Amniotic stem cell (primary cell): ENCODE data around the gene TAS2R14.

Experiments used
- DNase-seq: peaks from one replicate; lab custom pipeline; 2025; lab: John Stamatoyannopoulos, UW

TAS2R14 gene, protein sequence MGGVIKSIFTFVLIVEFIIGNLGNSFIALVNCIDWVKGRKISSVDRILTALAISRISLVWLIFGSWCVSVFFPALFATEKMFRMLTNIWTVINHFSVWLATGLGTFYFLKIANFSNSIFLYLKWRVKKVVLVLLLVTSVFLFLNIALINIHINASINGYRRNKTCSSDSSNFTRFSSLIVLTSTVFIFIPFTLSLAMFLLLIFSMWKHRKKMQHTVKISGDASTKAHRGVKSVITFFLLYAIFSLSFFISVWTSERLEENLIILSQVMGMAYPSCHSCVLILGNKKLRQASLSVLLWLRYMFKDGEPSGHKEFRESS

DNA sequence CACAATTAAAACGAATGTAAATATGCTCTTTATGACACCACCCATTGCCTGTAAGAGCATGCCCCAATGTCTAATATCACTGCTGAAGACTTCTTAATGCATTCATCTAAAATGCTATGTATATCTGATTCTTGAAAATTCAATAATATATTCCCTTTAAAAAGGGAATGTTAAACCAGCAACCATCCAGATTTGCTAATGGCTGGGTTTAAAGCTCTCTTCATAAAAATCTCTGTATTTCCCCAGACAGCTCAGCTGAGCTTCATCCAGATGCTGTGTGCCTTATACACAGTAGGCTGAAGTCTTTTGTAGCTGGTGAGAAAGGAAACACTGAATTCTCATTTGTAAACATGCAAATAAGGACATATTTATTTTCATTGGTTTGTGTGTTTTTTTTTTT is at the start of gene TAS2R14:
Gene TAS2R14, minus strand, starts transcription at position 101 of the 400 bp plus-strand sequence. Its CDS starts 56 bp downstream, at position 45.
- DNase-seq = no peak

DNA sequence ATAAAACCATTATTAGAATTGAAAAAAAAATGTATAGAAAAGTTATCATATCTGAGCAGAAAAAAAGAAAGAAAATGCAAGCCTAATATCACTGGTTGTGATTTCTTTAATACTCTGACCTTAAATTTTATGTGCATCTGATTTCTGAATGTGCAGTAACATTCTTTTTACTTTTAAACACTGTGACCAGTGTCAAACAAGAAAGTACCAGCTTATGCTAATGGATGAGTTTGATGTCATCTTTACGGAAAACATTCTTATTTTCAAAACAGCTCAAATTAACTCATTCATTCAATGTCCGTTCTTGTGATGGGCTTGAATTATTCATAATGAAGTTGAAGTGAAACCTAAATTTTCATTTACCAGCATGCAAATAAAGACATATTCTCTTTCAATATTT is 47.7 kb upstream of the TAS2R14 start, which contains the start of gene TAS2R50:
Gene TAS2R50, minus strand, starts transcription at position 101 of the 400 bp plus-strand sequence. Its CDS starts 52 bp downstream, at position 49.
- no peak for DNase-seq

DNA sequence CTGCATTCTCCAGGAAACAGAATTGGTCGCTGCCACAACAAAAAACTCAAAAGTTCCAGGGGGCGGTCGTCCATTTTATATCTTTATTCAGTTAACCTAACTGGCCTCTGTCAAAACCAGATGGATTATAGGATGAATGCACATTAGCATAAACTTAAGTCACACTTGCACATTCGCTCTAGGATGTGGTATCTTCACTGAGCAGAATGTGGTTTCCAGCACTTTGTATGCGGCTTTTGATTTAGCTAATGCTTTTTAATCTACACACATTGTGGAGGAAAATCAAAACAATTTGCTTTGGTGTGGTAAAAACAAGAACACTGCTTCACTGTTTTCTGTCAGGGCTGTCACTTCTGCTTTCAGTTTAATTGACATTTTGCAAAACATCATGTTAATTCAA is 43.2 kb upstream of the TAS2R14 start:
- no peak for DNase-seq

DNA sequence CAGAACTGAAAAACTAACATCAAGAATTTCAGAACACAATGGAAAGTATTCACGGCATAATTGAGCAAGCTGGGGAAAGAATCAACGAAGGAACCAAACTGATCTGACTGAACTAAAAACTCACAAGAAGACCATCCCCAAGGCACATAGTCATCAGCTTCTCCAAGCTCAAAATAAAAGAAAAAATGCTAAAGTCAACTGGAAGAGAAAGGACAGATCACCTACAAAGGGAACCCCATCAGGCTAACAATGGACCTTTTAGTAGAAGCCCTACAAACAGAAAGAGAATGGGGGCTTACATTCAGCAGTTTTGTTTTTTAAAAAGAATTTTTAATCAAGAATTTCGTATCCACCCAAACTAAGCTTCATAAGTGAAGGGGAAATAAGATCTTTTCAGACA is 35.9 kb upstream of the TAS2R14 start:
- DNase-seq = no peak

DNA sequence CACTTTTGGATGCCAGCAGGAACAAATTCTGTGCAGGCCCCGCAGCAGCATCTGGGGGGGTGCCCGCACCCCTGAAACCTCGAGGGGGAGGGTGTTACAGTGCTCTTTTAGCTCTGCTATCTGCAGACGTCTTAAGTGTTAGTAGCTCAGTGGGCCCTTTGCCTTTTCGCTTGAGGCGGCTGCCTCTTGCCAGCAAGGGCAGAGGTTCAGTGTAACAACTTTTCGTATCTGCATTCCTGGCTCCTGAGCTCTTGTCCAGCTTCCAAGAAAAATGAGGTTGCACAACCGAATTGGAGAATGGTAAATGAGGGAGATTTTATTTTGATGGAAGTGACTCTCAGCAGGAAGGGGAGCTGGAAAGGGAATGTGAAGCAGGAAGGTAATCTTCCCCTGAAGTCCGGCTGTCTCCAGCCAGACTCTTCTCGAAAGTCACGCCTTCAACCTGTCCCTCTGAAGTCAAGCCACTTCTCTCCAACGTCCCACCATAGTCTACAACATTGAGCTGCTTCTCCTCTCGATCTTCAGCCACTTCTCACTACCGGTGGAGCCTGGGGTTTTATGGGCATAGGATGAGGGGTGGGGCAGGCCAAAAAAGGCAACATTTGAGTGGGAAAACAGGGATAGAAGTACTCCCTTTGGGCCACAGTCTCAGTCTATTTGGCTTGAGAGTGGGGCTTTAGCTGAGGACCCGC is 29.8 kb upstream of the TAS2R14 start:
- DNase-seq = no peak

DNA sequence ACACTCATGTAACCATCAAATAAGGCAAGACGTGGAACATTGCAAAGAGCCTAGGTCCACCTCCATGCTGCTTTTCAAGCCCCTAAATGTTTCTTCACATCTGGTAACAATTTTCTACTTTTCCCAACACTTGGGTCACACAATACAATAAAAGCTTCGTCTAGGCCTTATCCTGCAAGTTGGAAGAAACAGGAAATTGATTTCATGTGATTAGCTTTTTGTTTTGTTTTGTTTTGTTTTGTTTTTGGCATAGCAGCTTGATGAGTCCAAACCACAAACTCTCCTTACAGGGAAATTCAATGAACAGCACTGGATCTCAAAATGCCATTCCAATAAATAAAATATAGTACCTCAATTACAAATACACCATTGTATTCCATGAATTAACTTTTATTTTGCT is 28.3 kb upstream of the TAS2R14 start:
- peak; percentile 8 for DNase-seq

DNA sequence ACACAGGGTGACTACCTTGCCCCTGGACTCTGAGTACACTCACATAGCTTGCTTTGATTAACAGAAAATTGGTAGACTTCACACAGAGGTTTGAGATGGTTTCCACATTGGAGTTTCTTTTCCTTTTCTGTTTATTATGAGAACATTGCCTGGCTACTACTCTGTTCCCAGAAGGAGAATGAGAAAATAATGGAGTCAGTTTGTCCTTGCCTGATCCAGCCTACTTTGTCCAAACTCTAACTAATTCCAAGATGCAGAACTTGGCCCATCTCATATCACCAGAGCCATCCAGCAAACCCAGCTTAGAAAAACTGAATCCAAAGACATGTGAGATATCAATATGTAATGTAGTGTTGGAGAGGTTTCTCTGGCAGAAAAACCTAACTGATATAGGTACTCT is 27.3 kb upstream of the TAS2R14 start:
- no peak for DNase-seq

DNA sequence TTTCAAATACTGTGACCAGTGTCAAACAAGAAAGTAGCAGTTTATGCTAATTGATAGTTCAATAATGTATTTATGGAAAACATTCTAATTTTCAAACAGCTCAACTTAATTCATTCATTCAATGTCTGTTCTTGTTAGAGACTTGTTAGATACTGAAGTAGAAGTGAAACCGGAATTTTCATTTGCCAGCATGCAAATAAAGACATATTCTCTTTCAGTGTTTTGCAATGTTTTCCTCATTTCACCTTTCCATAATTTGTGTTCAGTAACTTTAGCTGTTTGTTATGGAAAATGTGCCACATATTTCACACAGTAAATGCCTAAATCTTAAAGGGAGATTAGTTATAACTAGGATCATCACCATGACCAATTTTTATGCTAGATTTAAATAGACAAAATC is 26.4 kb upstream of the TAS2R14 start:
- no peak for DNase-seq

DNA sequence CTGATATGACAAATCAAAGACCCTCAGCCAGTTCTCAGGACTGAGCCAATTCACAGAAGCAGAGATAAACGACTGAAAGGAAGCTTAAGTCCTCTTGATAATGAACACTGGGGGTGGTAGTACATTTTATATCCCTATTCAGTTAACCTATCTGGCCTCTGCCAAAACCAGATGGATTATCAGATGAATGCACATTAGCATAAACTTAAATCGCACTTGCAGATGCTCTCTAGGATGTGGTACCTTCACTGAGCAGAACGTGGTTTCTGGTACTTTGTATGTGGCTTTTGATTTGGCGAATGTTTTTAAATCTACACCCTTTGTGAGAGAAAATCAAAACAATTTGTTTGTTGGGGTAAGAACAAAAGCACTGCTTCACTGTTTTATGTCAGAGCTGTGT is 21.1 kb upstream of the TAS2R14 start:
- DNase-seq = no peak

DNA sequence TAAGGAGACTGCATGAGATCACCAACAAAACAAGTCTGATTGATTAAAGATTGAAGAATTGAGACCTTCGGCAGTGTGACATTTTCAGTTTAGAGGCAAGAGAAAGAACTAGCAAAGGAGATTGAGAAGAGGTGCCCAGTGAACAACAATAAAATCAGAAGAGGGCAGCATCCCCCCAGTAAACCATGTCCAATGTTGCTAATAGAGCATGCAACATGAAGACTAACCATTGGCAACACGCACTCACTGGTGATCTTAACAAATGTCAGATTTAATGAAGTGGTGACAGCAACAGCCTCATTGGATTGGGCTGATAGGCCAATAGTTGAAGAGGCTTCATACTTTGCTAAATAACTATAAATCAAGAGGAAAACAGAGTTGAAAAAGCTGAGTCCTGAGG is 20.7 kb upstream of the TAS2R14 start:
- DNase-seq = no peak

DNA sequence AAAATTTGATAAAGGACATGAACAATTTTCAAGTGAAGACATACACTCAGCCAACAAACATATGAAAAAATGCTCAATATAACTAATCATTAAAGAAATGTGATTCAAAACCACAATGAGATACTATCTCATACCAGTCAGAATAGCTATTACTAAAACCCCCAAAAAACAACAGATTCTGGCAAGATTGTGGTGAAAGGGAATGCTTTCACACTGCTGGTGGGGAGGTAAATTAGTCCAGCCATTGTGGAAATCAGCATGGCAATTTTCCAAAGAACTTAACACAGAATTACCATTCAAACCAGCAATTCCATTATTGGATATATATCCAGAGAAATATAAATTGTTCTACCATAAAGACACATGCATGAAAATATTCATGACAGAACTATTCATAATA is 18.7 kb upstream of the TAS2R14 start:
- no peak for DNase-seq

DNA sequence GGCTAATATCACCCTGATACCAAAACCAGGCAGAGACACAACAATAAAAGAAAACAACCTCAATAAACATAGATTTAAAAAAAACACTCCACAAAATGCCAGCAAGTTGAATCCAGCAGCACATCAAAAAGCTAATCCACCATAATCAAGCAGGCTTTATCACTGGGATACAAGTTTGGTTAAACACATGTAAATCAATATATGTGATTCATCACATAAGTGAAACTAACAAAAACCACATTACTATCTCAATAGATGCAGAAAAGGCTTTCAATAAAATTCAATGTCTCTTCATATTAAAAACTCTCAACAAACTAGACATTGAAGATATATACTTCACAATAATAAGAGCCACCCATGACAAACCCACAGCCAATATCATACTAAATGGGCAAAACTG is 17.0 kb upstream of the TAS2R14 start:
- no peak for DNase-seq

DNA sequence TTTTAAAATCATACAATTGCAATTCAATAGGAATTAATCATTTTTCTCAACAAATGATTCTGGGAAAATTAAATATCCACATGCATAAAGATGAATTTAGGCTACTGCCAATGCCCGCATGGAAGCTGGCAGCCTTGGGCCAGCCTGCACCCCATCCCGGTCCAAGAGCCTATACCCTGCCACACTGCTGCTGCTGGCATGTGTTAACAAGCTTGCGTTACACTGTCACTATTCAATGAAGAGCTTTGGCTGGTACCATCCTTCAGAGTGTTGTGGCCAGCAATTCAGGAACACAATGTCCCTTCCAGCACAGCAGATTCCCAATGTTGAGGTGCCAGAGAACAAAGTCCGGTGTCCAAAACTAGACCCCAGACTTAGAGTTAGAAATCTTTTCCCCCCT is 13.6 kb upstream of the TAS2R14 start:
- no peak for DNase-seq

DNA sequence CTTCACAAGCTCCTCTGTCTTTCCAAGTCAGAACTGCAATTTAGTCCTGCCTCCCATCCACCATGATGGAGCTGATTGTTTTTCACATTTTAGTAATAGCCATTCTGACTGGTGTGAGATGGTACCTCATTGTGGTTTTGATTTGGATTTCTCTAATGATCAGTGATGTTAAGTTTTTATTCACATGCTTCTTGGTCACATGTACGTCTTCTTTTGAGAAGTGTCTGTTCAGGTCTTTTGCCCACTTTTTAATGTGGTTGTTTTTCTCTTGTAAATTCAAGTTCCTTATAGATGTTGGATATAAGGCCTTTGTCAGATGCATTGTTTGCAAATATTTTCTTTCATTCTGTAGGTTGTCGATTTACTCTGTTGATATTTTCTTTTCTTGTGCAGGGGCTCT is 4.1 kb upstream of the TAS2R14 start:
- no peak for DNase-seq

DNA sequence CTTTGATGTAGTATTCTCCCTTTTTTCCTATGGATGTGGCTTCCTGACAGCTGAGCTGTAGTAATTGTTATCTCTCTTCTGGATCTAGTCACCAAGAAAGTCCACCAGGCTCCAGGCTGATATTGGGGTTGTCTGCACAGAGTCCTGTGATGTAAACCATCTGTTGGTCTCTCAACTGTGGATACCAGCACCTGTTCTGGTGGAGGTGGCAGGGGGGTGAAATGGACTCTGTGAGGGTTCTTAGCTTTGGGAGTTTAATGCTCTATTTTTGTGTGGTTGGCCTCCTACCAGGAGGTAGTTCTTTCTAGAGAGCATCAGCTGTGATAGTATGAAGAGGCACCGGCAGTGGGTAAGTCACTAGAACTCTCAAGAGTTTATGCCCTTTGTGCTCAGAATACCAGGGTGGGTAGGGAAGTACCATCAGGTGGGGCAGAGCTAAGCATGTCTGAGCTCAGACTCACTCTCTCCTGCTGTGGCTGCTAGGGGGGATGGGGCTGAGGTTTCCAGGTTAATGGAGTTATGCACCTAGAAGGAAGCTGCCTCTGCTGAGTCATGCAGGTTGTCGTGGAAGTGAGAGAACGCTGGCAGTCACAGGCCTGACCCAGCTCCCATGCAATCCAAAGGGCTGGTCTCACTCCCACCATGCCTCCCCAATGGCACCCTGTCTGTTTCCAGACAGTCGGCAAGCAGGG is 3.0 kb upstream of the TAS2R14 start:
- no peak for DNase-seq

DNA sequence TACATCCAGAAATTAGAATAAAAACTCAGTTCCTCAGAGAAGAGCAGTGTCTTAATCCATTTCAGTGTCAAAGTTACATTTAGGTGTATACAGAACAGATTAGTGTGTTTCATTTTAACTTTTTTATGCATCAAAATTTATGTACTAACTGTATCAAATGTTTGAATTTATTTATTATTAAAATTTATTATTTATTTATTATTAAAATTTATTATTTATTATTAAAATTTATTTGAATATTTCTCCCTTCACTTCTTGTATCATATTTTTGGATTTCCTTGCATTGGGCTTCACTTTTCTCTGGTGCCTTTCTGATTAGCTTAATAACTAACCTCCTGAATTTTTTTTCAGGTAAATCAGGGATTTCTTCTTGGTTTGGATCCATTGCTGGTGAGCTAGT is 2.3 kb upstream of the TAS2R14 start:
- DNase-seq = no peak

DNA sequence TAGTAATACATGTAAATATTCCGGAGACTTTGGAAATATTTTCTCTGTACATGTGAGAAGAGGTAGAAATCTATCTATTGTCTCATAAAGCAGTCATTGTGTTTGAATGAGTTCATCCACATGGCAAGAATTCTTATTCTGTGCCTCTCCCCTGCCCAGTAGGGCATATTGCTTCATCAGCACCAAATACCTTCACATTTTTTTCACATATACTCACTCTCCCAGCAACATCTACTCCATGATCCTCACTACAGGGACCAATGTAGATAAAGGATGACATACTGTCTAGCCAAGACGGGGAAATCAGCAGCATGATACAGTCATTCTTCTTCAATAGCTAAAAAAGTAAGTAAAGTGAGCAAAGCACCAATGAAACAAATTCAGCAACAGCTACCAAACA is 1.3 kb upstream of the TAS2R14 start:
- DNase-seq = peak; percentile 9

DNA sequence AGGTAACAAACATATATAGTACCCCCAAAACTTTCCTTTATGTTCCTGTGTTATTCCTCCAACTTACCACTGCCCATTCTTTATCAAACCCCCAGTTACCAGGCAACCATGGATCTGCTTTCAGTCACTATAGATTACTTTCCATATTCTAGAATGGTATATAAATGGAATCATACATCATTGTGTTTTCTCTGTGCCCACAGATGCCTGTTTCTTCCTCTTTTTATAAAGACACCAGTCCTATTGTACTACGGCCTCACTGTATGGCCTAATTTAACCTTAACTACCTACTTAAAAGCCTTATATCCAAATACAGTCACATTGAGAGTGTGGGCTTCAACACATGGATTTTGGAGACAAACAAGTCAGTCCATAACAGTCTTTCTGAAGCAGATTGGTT is 2.6 kb downstream of the TAS2R14 start:
- DNase-seq = no peak

DNA sequence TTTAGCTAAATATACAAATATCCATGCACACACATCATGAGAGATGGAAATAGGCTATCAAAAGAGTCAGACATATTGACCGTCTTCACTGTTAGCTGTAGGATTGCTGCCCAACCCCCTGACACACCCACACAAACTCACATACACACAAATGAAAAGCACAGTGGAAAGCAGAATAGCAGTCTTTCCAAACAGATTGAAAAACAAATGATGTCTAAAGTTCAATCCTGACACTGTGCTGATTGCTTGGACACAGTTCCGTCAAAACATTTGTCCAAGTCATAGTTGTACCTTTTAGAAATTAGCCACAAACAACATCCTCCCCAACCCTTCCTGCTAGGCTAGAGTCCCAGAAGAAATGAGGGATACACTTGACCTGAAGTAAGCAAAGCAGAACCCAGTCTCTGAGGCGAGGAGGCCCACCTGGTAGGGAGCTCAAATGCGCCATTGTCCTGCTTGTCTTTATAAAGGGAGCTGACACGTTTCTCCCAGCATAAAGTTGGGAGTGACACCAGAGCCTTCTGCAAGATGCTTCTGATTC is 10.2 kb downstream of the TAS2R14 start, which contains the start of gene PRH2:
Gene PRH2, plus strand, starts transcription at position 491 of the 541 bp plus-strand sequence. Its CDS starts 38 bp downstream, at position 529.
- DNase-seq = no peak

DNA sequence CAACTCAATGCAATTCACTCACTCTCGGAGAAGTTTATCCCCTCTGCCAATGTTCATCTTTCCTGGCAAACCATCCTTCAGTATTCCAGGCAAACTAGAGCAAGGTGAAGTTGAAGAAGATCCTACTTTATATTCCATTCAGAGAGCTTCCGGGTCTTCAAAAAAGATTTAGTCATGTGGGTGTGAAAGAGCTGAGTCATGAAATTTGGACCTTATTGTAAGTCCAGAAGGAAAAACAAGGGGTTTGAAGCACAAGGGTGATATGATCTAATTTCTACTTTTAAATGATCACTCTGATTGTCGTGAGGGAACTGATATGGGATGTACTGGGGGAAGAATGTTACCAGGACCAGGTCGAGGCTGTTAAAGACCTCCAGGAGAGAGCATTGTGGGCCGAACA is 12.8 kb downstream of the TAS2R14 start:
- no peak for DNase-seq

DNA sequence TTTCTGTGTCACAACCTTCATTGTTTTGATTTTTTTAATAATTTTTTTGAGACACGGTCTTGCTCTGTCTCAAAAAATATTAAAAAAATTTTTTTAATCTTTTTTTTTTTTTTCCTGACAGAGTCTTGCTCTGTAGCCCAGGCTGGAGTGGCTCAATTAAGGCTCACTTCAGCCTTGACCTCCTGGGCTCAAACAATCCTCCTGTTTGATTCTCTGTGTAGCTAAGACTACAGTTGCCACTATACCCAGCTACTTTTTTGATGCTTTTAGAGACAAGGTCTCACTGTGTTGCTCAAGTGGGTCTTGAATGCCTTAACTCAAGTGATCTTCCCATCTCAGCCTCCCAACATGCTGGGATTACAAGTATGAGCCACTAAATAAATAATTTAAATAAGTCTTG is 19.3 kb downstream of the TAS2R14 start:
- no peak for DNase-seq

DNA sequence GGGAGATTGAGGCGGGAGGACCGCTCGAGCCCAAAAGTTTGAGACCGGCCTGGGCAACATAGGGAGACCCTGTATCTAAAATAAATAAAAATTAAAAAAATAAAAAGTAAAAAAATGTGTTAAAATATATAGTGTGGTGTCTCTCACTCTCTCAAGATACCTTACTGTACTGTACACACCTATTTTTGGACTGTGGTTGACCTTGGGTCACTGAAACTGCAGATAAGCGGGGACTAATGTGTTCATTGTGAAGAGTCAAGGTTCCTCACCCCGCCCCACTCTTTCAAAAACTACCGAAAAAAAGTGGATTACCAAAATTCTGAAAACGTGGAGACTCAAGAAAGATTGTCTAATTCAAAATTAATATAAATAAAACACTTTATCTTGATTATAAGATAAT is 28.7 kb downstream of the TAS2R14 start:
- DNase-seq = no peak

DNA sequence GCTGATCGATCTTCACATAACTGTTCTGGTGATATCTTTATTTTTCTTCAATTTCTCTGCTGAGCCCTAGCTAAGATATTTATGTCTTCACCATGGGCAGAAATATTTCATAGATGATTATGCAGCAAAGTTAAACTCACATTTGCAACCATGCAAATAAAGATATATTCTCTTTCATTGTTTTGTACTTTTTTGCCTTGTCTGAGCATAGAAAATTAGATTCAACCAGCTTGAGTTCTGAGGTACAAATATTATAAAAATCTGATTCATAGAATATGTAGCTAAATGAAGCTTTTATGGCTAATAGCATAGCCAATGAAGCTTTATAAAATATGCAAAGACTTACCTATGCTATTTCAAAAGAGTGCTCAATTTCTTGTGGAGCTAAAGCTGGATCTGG is 29.6 kb downstream of the TAS2R14 start, which contains the start of gene TAS2R13:
Gene TAS2R13, minus strand, starts transcription at position 101 of the 400 bp plus-strand sequence. CDS start 264 bp downstream, outside the sequence.
- DNase-seq = no peak
